ENCODE measurements around the gene DOCK1.

Gene DOCK1

GRCh38 chr10:127085957-127086356 lies 180.7 kb downstream of the DOCK1 start:
- no peak for DNase-seq (ENCODE audit: low read depth, low spot score)

- no peak for DNase-seq (ENCODE audit: low read depth, low spot score)
Measured at GRCh38 chr10:127088908-127089307, 183.7 kb downstream of the DOCK1 start.

GRCh38 chr10:127089446-127089845 lies 184.2 kb downstream of the DOCK1 start:
- DNase-seq (ENCODE audit: low read depth, low spot score) = no peak

- DNase-seq (ENCODE audit: low read depth, low spot score) = no peak
Measured at GRCh38 chr10:127090138-127090537, 184.9 kb downstream of the DOCK1 start.

DNA sequence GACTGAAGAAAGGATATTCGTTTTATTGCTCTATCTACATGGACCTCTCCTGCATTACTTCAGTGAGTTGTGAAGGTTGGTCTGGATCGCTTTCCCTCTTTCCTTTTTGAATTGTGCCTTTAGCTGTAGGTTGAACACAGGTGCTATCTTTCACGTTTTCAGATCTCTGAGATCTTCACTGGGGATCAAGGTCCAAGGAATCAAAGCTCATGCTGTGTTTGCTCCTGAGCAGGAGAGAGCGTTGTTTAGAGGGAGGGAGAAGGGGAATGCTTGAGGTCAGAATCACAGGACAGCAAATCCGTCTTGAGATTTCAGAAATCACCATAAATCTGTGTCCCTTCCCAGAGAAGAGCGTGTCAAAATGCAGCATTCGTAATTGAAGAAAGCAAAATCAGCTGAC lies 186.1 kb downstream of the DOCK1 start:
- DNase-seq (ENCODE audit: low read depth, low spot score) = no peak

DNA sequence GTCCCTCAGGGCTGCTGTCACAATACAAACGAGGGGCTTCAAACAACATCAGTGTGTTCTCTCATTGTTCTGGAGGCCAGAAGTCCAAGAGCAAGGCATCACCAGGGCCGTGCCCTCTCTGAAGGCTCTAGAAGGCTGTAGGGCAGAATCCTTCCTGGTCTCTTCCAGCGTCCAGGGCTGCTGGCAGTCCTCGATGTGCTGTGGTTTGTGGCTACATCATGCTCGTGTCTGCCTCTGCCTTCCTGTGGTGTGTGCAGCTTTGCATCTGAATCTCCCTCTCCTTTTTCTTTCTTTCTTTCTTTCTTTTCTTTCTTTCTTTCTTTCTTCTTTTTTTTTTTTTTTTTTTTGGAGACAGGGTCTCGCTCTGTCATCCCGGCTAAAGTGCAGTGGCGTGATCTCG lies 187.7 kb downstream of the DOCK1 start:
- no peak for DNase-seq (ENCODE audit: low read depth, low spot score)

DNA sequence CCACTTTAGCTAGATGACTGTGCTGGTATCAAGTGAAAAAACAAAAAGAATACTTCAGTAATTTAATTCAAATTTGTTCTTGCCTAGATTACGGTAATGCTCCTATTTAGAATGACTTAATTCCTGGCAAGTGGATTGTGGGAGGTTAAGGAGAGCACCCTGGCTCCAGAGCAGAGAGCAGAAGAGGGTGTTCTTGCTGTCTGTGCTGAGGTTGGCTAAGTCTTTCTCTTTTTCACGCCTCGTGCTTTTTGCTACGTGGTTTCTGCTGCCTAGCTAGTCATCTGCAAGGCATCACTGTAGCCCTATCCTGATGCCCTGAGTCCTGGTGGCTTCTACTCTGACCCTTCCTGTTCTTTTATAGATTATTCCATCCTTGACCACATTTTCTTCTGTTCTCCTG lies 189.8 kb downstream of the DOCK1 start:
- no peak for DNase-seq (ENCODE audit: low read depth, low spot score)

- no peak for DNase-seq (ENCODE audit: low read depth, low spot score)
Measured at GRCh38 chr10:127100983-127101615, 195.9 kb downstream of the DOCK1 start.

- no peak for DNase-seq (ENCODE audit: low read depth, low spot score)
Measured at GRCh38 chr10:127102176-127102575, 196.9 kb downstream of the DOCK1 start.

DNA sequence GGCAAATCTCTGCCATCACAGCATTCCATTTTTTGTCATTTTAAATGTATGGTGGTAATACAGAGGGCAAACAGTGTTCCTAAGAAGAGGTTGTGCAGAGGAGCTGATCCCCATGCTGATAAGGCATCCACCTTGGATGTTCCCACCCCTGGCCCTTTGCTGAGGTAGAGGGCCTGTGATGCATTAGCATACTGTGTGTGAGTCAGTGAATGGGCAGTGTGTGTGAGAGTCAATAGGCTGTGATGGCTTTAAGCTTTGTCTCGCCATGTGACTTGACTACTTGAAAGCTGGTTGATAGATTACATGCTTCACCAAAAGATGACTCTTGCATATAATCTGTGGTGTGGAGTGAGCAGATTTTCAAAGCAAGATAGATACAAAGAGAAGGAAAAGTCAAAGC lies 209.9 kb downstream of the DOCK1 start:
- DNase-seq (ENCODE audit: low read depth, low spot score) = no peak

GRCh38 chr10:127117125-127117524 lies 211.9 kb downstream of the DOCK1 start:
- DNase-seq (ENCODE audit: low read depth, low spot score) = peak; percentile 26

DNA sequence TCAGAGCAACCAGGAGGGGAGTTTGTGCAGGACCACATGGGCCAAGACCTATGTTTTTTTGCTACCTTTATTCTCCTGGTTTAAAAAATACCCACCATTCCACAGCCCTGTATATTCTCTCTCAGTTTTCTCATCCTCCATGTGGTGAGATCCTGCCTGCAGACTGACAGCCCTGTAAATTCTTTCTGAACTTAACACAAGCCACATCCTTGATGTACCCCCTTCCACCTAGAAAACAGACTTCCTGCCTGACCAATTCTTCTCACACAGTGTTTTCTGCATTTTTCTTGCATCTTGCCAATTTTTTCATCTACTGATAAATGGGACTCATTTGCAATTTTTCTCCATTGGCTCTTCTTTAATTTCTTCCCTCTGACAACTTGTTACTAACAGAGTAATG lies 212.8 kb downstream of the DOCK1 start:
- no peak for DNase-seq (ENCODE audit: low read depth, low spot score)

DNA sequence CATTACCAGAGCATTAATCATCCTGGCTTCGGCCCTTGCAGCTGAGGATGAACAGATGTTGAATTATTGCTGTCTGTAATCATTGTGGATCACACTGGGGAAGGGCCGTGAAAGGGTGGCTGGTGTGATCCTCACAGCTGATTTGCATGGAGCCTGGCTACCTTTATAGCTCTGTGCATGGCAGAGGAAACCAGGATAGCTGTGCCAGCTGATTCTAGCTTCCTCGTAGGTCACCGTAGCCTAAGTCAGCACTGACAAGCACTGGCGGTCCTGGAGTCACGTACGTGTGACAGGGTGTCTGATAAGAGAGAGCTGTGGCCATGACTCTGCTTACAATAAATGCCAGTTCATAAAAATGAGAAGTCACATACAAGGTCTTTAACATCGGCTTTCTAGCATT lies 214.7 kb downstream of the DOCK1 start:
- no peak for DNase-seq (ENCODE audit: low read depth, low spot score)

- DNase-seq (ENCODE audit: low read depth, low spot score) = no peak
Measured at GRCh38 chr10:127122831-127123230, 217.6 kb downstream of the DOCK1 start.

- DNase-seq (ENCODE audit: low read depth, low spot score) = no peak
Measured at GRCh38 chr10:127123626-127124025, 218.4 kb downstream of the DOCK1 start.

- no peak for DNase-seq (ENCODE audit: low read depth, low spot score)
Measured at GRCh38 chr10:127125331-127125730, 220.1 kb downstream of the DOCK1 start.

DNA sequence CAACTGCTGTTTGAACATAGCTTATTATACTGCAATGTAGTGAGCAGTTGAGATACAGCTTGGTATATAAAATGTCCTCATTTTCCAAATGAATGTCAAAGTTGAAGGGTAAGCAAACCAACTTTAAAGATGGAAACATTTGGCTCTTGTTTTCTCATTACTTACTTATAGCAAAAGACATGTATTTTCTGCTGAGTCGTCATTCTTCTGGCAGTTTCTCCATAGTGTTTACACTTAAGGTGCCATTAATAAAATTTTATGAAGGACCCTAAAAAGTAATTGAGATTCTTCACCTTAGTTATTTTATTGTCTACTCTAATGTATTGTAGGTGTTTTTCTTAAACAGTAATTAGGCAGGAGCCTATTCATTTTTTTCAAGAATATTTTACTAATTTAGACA lies 222.6 kb downstream of the DOCK1 start:
- no peak for DNase-seq (ENCODE audit: low read depth, low spot score)

GRCh38 chr10:127129104-127129503 lies 223.9 kb downstream of the DOCK1 start:
- no peak for DNase-seq (ENCODE audit: low read depth, low spot score)

GRCh38 chr10:127132451-127132850 lies 227.2 kb downstream of the DOCK1 start:
- no peak for DNase-seq (ENCODE audit: low read depth, low spot score)

- DNase-seq (ENCODE audit: low read depth, low spot score) = no peak
Measured at GRCh38 chr10:127133225-127133624, 228.0 kb downstream of the DOCK1 start.

DNA sequence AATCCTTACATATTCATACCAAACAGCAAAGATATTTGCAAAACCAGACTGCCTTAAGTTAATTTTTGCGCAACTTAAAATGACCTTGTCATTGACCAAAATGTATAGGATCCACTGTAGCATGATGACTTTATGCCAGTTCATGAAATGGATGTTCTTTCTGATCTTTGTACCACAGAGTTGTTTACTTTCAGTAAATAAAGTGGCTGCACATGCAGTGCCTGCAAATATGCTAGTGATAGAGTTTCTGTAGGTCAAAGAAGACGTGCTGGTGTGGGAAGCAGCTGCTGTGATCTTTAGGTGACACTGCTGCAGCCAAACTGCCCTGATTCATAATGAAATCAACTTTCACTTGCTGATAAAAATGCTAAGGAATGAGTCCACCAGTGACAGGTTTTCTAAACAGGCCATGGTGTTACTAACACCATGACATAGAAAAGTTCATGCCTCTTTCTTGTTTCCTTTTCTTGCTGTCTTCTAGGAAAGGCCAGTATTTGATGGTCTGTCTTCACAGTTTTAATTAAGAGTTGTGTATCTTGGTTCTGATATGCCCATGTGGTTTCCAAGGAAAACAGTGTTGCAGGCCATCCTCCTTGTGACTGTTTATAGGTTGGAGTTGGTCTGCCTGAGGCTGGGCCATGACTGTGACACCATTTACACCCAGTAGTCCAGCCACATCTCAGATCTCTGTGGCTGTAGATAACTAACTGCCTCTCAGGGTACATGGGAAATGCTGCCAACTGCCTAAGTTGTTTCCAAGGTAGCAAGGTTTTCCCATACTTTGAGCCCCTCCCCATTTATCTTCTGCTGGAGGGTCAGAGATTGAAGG lies 228.7 kb downstream of the DOCK1 start:
- DNase-seq (ENCODE audit: low read depth, low spot score) = no peak

GRCh38 chr10:127135844-127136577 lies 230.8 kb downstream of the DOCK1 start:
- DNase-seq (ENCODE audit: low read depth, low spot score) = no peak

DNA sequence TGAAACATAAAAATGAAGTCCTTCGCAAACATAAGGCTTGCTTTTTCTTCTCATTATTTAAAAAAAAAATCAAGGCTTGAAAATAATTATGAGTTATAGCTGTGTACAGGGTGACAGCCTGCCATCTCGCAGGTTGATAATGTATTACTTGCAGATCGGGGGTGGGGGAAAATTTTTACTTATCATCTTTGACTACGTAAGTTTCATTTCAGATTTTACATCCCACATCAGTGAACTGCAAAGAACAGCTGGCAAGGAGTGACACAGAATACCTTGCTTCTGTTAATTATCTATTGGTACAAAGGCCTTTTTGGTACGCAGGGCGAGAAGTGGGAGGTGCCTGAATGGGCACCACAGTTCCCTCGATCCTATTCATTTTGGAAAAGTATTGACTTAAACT lies 232.2 kb downstream of the DOCK1 start:
- no peak for DNase-seq (ENCODE audit: low read depth, low spot score)
